A549 treated with CORT108297 at 1 μM for 4 hours (cell line): ENCODE results near the gene FOXA1. TPM values are rescaled to one million over a fixed set of nuclear protein-coding genes. Genes with fewer than 3 reads are reported as not detected.

ENCODE experiments used
- total RNA-seq: library from RNA; stranded (reverse); fragments of 200-300 nt; extraction: Qiagen RNA extraction; gene quantifications from 5 replicates; pipeline ENCODE4 v1.2.3, GENCODE V29; 2022

Gene FOXA1
- 7.0 to 11.0 TPM (median 10.5 TPM) in 5 replicates for total RNA-seq

DNA sequence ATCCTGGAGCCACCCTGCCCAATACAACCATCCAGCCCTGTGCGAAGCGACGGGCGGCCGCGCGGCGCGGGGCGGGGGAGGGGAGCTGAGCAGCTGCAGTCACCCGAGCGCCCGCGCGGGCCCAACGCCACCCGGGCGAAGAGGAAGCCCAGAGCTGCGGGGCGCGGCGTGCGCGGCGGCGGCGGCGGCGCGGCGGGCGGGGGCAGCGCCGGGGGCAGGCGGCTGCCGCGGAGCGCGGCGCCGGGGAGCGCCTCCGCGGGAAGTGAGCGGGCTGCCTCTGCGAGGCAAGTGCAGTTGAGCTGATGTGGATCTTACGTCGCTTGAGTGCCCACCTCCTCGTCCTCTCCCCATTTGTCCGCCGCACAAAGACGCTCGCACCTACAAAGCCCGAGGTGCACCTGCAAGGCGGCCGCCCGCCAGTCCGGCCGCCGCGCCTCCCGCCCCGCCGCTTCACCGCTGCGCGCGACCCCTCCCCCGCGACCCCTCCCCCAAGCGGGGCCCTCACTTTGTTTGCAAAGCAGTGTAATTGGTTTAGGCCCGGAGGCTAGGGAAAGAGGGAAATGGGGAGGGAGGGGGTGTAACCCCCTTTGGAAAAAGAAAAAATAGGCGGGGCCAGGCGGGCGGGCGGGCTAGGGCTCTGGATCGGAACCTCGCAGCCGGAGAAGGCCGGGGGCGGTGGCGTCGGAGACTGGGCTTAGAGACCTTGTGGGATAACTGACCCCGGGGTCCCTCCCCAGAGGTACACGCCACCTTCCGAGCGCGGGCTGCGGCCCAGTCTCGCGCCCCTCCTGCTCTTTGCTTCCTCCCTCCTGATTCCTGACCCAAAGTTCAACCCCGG, at the start of gene FOXA1, which contains the start of gene TTC6:
Gene FOXA1 (minus strand): TSS at position 279 of the 838 bp plus-strand sequence. CDS start 277 bp downstream, at position 2.
Gene TTC6 (plus strand): TSS at position 659 of the 838 bp plus-strand sequence. CDS start 26,436 bp downstream, outside the sequence.

Other genes starting within 250 kb of the FOXA1 start
- 0.13 to 0.58 TPM (median 0.32 TPM) in 5 replicates for gene TTC6, start 380 bp upstream of the FOXA1 start, total RNA-seq